Skin epidermis (tissue), 12 donors: ENCODE measurements around the gene PTPRN2.
"Not testable (repeated sequence)": the region's sequence is repeated elsewhere in the genome, so short reads cannot be mapped to it uniquely, and the experiment has no call there.

Experiments used
- H3K27ac ChIP-seq, 21 experiments: fragments of 200-600 bp; sonication (generic) in 11 of 21; one replicate each; pipeline ENCODE4 v1.5.0; 2020; ENCODE audit warnings: mild to moderate bottlenecking in 3 of 21, inconsistent platforms in 2 of 21, moderate library complexity in 2 of 21
- H3K4me3 ChIP-seq, 7 experiments: fragments of 200-600 bp; sonication (generic) in 2 of 7; one replicate each; pipeline ENCODE4 v1.5.0; 2020; ENCODE audit warnings: inconsistent platforms in 2 of 7, mild to moderate bottlenecking in 2 of 7, moderate library complexity in 1 of 7

The PTPRN2 gene

DNA sequence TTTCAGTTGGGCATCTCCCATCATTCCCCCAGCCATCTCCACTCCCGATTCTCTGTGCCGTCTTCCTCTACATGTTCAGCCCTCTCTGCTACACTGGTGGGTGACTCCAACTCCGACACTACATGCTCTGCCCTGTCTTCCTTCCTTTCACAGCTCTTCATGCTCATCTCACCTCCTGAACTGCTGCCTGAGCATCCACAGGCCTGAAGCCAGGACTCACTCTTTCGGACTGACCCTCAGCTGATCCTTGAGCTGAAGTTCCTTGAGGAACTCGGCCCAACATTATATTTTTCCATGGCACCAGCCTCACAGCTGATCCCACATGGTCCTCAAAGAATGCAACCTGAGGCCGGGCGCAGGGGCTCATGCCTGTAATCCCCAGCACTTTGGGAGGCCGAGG lies 538.4 kb downstream of the PTPRN2 start:
- Histone ChIP-seq H3K27ac (no peak overlapping the region), H3K4me3 (no peak overlapping the region)

DNA sequence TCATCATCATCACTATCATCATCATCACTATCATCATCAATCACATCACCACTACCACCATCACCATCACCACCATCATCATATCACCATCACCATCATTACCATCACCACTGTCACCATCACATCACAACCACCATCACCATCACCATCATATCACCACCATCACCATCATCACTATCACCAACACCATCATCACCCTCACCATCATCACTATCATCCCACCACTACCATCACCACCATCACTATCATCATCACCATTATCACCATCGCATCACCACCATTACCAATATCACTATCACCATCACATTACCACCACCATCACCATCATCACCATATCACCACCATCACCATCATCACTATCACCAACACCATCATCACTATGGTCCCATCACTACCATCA lies 539.1 kb downstream of the PTPRN2 start:
- no peak overlapping the region for H3K27ac ChIP-seq

DNA sequence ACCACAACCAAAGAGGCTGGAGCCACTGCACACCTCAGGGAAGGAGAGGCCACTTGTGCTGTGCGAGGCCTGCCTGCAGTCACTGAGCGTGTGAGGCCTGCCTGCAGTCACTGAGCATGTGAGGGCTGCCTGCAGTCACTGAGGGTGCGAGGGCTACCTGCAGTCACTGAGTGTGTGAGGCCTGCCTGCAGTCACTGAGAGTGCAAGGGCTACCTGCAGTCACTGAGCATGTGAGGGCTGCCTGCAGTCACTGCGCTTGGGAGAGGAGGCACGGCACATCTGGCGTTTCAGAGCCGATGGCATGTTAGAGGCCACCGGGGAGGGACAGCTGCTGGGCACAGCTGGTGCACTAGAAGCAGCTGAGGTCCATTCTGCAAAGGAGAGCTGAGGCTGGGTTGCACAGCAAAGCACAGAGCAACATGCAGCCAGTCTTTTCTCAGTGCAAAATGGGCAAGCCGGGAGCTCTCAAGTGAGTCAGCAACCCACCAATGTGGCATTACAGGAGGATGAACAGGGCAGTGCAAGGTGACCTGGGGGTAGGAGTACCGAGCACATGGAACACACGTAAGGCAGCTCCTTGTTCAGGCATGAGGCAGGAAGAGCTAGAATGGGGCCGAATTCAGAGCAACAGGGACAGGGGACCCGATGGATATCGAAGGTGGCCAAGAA lies 540.1 kb downstream of the PTPRN2 start:
- Histone ChIP-seq H3K4me3 (no peak overlapping the region), H3K27ac (no peak overlapping the region)

More for the DNA sequence above, 539.1 kb downstream of the PTPRN2 start:
- no peak overlapping the region for H3K4me3 ChIP-seq

DNA sequence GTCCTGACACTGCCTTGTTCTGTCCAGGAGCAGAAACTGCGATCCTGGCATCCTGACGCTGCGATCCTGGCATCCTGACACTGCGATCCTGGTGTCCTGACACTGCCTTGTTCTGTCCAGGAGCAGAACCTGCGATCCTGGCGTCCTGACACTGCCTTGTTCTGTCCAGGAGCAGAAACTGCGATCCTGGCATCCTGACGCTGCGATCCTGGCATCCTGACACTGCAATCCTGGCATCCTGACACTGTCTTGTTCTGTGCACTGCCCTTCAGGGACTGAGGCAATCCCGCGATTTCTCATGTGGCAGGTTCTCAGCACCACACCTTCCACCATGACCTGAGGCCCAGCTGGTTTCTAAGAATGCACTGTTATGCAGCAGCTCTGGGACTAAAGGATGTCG lies 541.4 kb downstream of the PTPRN2 start:
- not testable (repeated sequence) for H3K4me3 ChIP-seq, H3K27ac ChIP-seq

DNA sequence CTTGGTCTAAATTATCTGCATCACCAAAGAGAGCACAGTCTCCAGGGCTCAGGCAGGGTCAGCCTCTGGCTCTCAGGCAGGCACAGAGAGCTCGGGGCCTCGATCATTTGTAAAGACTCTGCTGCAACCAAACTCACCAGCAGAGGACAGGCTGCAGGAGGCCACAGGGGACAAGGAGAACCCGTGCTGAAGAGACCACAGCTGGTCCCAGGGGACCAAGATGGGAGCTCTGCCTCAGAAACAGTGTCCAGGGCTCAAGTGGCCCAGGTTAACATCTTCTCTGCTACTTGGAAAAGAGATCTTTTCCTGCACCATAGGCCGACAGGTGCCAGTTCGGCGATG lies 543.2 kb downstream of the PTPRN2 start:
- H3K4me3 ChIP-seq, result no peak overlapping the region
- no peak overlapping the region for H3K27ac ChIP-seq

DNA sequence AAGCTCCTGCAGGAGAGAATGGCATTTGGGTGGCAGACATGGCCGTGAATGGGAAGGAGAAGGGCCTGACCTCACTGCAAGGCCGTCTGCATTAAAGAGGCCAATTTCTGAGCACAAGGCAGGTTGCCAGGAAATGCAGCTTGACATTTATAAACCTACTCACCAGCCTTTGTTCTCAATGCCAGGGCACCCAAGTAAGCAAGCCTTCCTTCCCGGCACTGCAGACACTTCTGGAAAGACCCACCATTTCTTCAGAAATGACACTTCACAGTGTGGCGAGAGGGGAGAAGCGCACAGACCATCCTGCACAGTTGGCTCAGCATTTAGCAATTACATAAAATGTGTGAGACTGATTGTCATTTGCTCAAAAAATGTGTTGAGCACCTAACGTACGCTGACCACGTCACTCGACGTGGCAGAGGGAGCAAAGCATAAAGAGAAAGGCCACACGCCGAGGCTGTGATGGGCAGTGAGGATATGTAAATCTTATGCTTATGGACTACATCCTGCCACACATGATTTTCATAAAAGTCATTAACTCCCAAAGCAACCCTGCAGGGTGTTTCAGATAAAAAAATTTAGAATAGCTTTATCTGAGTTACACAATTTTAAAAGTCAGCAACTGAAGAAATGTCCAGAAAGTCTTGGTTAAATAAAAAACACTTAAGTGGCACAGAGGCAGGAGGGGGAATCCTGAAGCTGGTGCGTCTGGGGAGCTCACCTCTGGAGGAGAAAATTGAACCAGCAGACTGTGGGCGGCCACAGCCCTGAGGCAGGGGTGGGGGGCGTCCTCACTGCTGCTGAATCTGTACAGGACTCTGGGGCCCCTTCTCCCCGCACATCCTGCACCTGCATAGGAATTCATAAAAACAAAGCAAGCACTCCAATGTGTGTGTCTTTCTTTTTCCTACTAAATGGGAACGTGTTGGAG lies 543.8 kb downstream of the PTPRN2 start:
- Histone ChIP-seq H3K27ac (no peak overlapping the region), H3K4me3 (no peak overlapping the region)

DNA sequence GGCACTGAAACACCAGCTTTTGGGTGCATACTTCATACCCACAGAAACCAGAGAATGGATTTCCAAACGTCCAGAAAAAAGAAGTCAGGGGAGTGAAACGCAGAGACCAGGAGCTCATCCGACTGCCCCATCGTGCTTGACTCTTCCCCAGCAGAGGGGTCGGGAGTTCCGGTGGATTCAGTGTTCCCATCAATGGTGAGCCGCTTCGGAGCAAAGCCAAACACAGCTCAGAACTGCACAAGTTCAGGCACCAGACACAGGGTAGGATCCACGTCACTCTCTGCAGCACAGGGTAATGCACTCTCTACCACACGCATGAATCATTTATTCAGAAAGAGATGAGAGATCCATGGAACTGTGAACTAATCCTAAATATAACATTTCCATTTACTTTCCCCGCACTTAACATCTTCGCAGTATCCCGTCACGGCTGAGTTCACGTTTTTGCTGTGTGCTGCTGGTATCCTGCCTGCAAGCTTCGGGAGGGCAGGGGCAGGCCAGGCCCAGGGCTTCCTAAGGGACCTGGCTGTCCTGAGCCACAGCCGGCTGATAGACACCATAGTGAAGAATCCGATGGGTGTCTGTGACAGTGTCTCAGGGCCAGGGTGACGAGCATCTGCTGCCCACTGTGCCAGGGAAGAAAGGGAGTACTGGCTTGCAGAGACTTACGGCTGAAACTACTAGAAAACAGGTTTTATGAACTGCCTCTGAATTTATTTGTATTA lies 545.3 kb downstream of the PTPRN2 start:
- H3K4me3 ChIP-seq, result no peak overlapping the region

DNA sequence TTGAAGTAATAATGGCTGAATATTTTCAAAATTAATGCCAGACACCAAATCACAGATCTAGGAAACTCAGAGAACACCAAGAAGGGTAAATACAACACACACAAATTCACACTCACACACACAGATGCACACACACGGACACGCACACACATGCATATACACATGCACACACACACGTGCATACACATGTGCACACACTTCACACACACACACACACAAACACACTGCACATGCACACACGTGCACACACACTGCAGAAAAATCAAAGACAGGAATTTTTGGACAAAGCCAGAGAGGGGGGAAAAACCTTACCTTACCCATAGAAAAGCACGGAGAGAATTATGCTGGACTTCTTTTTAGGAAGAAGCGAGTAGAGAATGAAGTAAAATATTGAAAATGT lies 547.4 kb downstream of the PTPRN2 start:
- no peak overlapping the region for H3K27ac ChIP-seq
- no peak overlapping the region for H3K4me3 ChIP-seq

More for the DNA sequence above, 545.3 kb downstream of the PTPRN2 start:
- no peak overlapping the region for H3K27ac ChIP-seq

DNA sequence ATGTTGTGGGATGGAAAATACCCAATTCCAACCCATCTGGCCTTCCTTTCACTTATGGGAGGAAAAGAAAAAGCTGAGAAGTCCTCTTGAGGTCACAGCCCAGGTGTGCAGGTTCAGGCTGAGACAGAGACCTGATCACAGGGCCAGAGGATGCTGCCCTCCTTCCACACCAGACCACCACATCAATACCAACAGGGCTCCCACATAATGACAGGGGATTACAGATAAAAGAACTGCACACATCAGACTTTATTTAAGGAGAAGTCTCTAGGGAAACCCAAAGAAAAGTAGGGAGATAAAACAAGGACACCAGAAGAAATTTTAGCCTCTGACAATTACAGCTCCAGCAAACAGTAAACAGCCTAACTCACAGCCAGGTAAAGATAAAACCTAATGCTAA lies 548.4 kb downstream of the PTPRN2 start:
- no peak overlapping the region for H3K4me3 ChIP-seq
- H3K27ac ChIP-seq, result no peak overlapping the region

DNA sequence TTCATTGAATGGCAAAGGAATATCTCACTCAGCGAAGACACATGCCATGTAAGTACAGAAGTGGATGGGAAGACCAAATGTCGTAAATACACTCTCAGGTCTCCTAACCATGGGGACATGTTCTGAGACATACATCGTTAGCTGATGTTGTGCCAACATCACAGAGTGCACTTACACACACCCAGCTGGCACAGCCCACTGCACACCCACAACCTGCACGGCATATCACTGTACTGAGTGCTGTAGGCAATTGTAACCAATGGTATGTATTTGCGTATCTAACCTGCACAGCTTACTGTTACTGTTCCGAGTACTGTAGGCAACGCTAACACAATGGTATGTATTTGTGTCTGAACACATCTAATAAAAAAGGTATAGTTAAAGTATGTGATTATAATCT lies 550.4 kb downstream of the PTPRN2 start:
- H3K4me3 ChIP-seq, result no peak overlapping the region
- no peak overlapping the region for H3K27ac ChIP-seq

DNA sequence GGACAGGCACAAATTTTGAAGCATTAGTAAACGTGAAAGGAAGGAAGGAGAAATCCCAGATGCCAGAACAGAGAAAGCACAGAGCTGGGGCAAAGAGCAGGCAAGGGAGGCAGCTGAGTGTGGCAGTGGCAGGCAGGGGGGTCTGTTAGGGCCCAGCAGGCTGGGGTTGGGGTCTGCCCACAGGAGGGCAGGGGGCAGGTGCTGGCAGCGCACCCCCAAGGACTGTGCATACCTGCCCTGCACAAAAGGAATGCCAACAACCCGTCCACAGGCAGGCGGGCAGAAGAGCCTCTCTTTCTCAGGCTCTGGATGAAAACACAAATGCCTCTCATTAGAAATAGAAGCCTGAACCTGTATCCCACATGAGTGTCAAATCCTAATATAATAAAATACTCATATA lies 552.3 kb downstream of the PTPRN2 start:
- no peak overlapping the region for H3K27ac ChIP-seq
- H3K4me3 ChIP-seq, result no peak overlapping the region

DNA sequence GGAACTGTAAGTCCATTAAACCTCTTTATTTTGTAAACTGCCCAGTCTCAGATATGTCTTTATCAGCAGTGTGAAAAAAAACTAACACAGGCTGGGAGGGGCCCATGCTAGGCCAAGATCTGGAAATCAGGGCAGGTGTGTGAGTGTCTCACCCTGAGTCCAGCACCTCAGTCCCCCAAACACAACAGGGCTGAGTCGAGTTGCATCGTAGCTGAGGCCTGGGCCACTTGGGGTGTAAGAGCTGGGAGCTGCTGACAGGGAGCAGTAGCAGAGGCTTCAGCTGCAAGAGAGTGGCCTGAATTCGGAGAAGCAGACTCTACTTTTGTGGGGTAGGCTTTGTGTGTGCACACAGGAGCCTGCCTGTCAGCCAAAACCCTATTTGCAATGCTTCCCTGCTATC lies 553.1 kb downstream of the PTPRN2 start:
- no peak overlapping the region for H3K4me3 ChIP-seq
- H3K27ac ChIP-seq, result no peak overlapping the region

DNA sequence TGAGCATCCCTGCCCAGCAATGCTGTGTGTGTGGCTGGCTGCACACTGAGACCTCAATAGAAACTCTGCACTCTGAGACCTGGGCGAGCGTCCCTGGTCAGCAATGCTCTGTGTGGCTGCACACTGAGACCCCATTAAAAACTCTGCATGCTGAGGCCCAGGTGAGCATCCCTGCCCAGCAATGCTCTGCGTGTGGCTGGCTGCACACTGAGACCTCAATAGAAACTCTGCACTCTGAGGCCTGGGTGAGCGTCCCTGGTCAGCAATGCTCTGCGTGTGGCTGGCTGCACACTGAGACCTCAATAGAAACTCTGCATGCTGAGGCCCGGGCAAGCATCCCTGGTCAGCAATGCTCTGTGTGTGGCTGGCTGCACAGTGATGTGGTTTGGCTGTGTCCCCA lies 553.7 kb downstream of the PTPRN2 start:
- H3K27ac ChIP-seq, H3K4me3 ChIP-seq: not testable (repeated sequence)

DNA sequence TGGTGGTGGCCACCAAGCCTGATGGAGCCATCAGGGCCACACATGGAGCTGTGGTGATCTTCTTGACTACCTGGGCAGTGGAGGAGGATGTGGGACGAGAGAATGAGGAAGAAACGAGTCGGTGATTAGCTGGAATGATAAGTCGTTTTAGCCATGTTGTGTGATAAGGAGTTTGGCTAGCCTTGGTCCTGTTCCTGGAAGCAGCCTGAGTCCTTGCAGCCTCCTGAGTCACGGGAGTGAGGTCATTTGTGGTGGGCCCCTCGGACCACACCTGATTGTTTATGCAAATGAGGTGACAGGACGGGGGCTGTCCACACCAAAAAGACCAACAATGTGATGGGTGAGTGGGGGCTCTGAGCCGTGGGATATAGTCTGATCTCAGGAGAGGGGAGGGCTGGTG lies 554.4 kb downstream of the PTPRN2 start:
- H3K4me3 ChIP-seq, result no peak overlapping the region
- no peak overlapping the region for H3K27ac ChIP-seq

DNA sequence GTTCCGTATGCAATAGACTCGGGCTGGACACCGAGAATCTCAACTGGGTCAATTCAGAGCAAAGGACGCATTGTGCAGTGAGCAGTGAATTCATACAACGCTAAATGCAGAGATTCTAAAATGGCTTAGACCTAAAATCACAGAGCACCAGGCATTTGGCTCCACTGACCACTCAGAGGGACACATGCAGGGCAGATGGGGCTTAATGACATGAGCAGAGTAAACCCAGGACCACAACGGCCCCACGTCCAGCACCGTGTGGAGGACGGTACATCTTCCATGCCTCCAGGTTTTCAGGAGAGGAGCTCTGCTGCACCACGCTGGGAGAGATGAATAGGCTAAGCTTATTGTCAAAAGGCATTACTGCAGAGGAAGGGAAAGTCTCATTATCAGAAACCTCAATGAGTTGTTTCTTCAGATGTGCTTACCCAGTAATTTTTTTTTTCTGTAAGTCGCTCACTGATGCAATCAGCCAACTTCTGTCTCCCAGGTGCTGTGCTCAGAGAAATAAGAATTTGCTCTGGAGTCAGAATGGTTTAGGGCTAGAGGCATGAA lies 555.0 kb downstream of the PTPRN2 start:
- Histone ChIP-seq H3K4me3 (no peak overlapping the region), H3K27ac (no peak overlapping the region)

DNA sequence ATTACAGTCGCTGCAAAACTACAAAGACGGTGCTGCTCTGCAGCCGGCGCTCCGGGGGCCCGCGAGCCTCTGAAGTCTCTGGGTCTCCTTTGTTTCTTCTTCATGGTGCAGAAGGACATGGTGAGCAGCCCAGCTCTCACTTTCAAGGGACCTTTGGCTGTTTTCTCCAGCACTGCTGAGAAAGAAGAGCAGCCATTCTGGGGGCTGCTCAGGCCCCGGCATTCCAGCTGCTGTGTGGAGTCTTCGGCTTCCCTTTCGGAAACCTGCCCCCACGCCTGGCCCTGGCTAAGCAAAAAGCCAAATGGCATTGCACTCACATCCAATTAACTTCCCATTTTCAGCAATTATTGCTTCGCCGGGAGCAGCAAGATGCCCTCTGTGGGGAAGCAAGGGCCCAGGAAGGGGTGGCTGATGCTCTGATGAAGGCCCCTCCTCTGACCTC lies 555.7 kb downstream of the PTPRN2 start:
- no peak overlapping the region for H3K27ac ChIP-seq
- H3K4me3 ChIP-seq, result no peak overlapping the region

DNA sequence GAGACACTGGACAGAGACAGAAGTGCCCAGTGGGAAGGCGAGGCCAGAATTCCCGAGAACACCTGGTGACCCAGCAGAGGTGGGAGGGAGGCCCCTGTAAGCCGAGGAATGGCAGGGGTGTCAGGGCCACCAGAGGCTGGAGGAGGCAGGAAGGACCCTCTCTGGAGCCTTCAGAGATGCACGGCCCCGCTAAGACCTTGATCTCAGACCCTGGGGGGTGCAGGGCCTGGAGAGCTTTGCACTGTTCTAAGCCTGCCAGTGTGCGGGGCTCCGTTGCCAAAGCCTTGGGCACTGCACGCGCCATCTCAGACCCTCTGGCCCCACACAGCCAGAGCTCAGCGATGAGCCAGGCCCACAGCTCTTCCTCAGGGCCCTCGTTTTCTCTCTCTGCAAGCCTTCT lies 557.1 kb downstream of the PTPRN2 start:
- Histone ChIP-seq H3K27ac (no peak overlapping the region), H3K4me3 (no peak overlapping the region)

DNA sequence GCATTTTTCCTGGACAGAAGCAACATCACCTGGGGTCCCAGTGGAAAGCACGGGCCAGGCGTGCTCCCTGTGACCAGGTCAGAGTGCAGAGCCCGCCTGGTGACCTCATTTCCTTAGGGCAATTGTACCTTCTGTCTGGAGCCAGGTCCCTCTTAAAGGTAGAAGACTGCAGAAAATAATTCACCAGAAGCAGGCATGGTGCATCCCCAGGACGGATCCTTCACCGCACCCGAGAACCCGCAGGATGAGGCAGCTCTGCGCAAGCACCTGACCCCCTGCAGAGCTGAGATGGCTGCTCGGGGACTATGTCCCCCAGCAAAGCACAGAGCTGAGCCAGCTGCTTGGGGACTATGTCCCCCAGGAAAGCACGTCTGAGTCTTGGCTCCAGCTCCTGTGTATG lies 557.6 kb downstream of the PTPRN2 start:
- Histone ChIP-seq H3K4me3 (no peak overlapping the region), H3K27ac (no peak overlapping the region)

DNA sequence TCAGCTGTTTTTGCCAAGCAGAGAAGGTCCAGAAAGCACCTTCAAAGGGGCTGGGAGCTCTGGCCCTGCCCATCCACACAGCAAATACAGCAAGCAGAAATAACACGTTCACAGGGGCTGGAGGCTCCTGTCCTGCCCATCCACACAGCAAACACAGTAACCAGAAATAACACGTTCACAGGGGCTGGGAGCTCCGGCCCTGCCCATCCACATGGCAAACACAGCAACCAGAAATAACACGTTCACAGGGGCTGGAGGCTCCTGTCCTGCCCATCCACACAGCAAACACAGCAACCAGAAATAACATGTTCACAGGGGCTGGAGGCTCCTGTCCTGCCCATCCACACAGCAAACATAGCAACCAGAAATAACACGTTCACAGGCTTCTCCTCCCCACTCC lies 558.1 kb downstream of the PTPRN2 start:
- Histone ChIP-seq H3K27ac (no peak overlapping the region), H3K4me3 (no peak overlapping the region)

DNA sequence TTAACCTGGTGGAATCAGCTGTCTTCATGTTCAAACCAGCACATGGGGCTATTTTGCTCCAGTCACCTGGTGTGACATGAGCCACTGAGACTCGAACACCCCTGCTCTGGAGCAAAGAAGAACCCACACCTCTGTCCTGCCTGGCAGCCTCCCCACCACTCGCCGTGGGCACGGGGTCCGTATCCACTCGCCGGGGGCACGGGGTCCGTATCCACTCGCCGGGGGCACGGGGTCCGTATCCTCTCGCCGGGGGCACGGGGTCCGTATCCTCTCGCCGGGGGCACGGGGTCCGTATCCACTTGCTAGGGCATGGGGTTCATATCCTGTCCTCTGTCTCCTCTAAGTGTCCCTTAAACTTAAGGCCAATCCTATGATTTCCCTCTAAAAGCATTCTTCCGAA lies 558.7 kb downstream of the PTPRN2 start:
- no peak overlapping the region for H3K4me3 ChIP-seq
- no peak overlapping the region for H3K27ac ChIP-seq
